GM18505 (cell line): ENCODE measurements around the gene FGD3.
"Not testable (repeated sequence)": the region's sequence is repeated elsewhere in the genome, so short reads cannot be mapped to it uniquely, and the experiment has no call there.

Experiments
- ATAC-seq: cut with Tn5 transposase; IDR thresholded peaks from one replicate; pipeline ENCODE4 v1.9.1; 2021; ENCODE audit not compliant: unreplicated experiment
- POLR2A ChIP-seq: IDR thresholded peaks from 4 replicates; pipeline ENCODE4 v1.6.1; 2011; ENCODE audit warnings: borderline replicate concordance; ENCODE audit not compliant: insufficient read depth, insufficient read length; ENCODE audit errors: extremely low read depth

Gene FGD3, protein sequence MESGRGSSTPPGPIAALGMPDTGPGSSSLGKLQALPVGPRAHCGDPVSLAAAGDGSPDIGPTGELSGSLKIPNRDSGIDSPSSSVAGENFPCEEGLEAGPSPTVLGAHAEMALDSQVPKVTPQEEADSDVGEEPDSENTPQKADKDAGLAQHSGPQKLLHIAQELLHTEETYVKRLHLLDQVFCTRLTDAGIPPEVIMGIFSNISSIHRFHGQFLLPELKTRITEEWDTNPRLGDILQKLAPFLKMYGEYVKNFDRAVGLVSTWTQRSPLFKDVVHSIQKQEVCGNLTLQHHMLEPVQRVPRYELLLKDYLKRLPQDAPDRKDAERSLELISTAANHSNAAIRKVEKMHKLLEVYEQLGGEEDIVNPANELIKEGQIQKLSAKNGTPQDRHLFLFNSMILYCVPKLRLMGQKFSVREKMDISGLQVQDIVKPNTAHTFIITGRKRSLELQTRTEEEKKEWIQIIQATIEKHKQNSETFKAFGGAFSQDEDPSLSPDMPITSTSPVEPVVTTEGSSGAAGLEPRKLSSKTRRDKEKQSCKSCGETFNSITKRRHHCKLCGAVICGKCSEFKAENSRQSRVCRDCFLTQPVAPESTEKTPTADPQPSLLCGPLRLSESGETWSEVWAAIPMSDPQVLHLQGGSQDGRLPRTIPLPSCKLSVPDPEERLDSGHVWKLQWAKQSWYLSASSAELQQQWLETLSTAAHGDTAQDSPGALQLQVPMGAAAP

DNA sequence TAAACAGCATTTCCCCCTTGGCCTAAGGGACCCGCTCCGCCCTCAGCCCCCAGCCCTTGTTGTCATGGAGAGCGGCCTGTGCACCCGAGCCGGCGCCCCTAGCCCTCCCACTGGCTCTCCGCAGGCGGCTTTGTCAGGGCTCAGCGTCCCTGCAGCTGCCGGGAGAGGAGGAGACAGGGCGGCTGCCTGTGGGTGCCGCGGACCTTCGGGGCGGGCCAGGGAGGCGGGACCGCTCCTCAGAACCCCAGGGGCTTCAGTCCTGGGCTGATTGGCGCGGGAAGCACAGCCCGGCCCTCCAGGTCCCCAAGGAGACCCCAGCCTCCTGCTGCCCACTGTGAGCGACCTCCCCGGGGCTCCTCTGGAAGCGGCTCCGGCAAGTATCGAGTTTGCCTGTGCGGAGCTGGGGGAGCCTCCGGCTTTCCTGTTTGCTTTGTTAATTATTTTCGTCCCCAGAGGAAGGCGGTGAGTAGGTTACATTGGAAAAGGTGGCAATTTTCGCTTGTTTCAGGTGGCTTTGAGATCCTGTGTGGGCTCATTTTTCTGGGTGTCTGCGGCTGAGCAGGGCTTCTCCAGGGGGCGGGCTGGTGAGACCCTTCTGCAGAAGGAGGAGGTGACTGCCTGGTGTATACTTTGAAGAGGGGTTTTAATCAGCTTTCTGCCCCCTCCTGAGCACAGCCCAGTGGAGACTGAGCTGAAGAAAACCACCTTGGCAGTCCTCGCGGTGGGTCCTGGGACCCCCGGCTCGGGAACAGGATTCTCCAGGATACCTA, at the start of gene FGD3:
Gene FGD3, plus strand, starts transcription at position 256 of the 770 bp plus-strand sequence. CDS start 28,734 bp downstream, outside the sequence.
- ATAC-seq: no peak
- no peak for TF ChIP-seq POLR2A

DNA sequence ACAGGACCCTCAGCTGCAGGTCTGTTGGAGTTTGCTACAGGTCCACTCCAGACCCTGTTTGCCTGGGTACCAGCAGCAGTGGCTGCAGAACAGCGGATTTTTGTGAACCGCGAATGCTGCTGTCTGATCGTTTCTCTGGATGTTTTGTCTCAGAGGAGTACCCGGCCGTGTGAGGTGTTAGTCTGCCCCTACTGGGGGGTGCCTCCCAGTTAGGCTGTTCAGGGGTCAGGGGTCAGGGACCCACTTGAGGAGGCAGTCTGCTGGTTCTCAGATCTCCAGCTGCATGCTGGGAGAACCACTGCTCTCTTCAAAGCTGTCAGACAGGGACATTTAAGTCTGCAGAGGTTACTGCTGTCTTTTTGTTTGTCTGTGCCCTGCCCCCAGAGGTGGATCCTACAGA, 42.2 kb upstream of the FGD3 start:
- not testable (repeated sequence) for ATAC-seq

DNA sequence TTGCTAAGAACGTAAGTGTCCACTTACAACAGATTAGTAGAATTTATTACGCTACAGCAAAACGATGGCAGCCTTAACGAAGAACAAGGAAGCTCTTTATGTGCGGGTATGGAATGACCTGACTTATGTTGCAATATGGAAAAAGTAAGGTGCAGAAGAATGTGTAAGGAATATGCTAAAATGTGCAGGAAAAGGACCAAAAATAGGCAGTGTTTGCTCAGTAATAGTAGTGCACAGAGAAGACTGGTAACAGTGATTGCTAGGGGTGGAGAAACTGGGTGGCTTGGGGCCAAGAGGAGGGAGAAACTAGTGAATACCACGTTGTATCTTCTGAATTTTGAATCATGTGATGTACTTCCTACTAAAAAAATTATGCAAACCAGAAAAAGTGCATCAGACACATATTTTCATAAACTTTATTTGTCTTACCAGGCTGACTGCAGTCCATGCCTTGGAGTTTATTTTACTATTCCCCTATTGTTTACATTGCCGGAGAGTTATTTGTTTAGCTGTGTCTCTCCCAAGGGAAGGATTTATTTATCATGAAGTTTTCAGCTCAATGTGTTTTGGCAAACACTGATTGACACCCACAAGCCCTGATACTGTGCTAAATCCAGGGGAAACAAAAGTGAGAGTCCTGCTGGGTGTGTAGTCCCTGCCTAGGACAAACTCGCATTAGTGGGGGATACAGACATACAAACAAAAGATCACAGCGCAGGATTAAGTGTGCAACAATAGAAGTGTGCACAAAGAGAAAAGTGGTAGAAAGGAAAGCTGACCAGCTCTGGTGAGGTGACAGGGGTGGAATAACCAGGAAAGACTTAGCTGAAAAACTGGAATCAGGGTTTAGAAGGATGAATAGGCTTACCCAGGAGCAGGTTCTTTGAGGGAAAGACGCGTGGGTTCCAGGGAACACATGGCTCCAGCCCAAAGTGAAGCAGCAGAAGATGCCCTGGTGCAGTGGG, 35.5 kb upstream of the FGD3 start:
- no peak for ATAC-seq
- no peak for TF ChIP-seq POLR2A

DNA sequence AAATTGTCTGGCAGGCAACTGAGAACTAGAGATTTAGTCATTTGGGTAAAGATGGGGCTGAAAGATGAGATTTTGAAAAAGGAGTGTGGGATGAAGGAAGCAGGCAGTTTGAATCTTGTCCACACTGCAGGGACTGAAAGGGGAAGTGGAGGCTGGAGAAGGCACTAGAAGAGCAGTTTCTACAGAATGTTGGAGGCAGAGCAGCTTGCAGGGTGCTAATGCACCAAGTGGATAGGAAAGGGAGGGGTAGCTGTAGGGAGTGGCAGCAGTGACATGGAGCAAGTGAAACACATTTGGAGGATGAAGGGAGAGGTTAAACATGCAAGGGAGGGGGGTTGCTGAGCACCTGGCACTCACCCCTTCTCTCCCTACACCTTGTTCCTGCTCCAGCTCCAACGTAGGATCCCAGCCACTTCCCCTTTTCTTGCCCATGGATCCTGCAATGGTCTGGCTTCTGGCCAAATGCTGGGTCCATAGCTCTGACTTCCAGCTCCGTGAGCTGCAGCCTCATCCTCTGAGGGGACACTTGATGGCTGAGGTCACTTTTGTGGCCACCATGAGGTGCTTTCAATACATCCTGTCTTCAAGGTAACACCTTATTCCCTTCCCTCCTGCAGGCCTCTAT, 30.0 kb upstream of the FGD3 start:
- ATAC-seq: no peak
- no peak for TF ChIP-seq POLR2A

DNA sequence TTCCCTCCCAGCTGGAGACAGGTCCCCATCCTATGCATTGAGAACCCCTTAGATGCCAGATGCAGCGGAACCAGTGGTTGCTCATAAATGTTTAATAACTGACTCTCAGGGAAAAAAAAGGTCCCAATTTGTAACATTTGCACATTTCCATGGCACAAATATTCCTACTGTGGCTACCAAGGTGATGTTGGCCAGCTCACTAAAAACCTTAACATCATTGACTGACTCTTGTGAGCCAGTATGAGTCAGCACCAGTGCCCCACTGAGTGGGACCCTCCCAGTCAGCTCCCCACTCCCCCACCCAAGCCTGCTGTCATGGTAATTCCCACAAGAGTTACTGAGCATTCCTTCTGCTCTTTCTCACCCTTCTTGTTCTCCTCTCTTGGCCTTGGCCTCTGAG, 26.9 kb upstream of the FGD3 start:
- no peak for ATAC-seq
- no peak for TF ChIP-seq POLR2A

DNA sequence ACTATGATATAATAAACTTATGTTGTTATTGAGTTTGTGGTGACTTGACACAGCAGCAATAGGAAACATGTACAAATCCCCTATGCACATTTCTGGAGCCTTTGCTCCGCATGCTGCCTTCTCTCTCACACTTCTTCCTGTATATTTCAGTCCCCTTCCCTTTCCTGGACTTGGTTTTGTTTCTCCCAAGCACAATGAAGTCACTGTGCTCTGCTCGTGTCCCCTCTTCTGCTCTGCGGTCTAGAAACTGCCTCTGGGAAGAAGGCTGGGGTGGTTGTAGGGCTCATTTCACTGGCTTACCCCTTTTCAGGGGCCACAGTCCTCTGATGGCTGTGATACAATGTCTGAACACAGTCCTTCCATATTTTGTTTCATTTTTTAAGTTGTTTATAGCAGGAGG, 15.7 kb upstream of the FGD3 start:
- ATAC-seq: no peak
- no peak for TF ChIP-seq POLR2A

DNA sequence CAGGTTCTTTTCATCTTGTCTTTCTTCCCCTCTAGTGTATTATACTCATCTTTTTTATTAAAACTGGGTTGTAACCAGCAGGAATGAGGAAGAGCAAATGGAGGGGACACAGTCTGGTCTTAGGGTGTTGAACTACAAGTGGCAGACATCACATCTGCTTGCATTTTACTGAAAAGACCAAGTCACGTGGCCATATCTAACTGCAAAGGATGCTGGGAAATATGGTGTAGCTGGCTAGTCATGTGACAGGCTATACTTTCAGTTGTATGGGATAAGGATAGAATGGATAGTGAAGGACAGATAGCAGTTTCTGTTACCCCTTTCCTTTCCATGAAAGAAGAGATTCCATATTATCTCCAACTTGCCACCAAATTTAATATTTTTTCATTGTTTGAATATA, 13.0 kb upstream of the FGD3 start:
- no peak for ATAC-seq
- TF ChIP-seq POLR2A: no peak

DNA sequence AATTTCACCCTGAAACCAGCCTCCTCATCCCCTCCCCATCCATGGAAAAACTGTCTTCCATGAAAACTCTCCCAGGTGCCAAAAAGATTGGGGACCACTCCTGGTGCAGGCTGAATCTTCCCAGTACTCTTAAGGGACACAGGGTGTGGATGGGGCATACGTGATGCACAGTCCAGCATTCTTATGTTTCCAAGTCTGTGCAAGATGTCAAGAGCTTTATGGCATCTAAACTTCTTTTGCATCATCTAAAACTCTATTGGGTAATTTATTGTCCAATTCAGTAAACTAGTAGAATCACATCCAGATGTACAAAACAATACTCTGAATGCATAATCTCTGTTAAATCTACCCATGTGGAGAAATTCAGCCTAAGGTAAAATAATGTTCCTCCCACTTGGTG, 9.3 kb upstream of the FGD3 start:
- no peak for ATAC-seq

DNA sequence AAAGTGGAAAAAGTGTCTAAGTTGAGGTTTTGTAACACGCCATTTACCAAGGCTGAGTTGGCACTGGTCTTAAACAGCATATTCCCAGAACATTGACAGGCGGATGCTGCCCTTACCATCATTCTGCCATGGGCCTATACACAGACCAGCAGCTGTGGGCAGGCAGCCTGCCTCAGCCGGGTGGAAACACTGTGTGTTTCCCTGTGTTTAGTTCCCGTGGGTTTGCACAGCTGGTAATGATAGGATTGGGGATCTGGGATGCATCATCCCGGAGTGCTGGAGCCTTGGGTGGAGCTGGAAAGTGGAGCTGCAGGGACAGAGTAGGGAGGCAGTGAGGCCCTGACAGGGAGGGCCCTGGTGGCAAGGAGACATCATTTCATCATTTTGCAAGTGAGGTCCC, 5.5 kb upstream of the FGD3 start:
- no peak for ATAC-seq

More for the DNA sequence above, 9.3 kb upstream of the FGD3 start:
- no peak for TF ChIP-seq POLR2A

DNA sequence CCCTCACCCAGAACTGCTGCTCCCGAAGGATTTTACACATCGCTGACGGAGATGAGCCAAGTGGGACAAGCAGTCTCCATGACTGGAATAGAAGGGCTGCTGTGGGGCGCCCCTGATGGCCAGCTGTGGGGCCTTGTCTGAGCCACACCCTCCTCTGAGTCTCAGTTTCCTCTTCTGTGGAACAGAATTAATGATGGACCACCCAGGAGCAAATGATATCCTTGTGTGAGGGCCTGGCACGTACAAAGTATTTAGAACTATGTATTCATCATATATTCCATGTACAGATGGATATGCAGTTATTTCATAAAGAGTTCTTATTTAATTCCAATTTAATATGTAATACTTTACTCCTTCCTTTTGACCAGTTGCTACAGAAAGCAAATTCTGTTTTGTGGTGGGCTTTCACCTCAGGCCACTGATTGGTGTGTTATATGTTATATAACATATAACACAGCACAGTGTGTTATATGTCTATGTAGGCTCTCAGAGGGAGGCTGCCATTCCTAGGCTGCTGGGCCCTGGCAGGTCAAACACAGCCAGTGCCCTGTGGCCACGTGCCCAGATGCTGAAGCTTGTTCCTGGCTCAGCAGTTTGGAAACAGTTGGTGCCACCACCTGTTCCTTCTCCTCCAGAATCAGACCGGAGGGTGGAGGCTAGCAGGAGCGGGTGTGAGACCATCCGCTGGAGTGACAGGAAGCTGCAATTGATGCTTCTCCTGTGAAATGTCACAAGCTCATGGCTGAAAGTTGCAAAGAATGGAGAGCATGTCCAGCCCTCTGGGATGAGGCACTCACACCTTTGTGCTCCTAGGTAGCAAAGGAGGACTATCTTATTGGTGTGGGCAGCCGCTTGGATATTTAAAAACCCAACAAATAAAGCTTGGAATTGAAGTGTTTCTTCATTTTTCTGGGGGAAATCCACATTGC, 4.4 kb upstream of the FGD3 start:
- no peak for ATAC-seq
- TF ChIP-seq POLR2A: no peak

More for the DNA sequence above, 5.5 kb upstream of the FGD3 start:
- no peak for TF ChIP-seq POLR2A

DNA sequence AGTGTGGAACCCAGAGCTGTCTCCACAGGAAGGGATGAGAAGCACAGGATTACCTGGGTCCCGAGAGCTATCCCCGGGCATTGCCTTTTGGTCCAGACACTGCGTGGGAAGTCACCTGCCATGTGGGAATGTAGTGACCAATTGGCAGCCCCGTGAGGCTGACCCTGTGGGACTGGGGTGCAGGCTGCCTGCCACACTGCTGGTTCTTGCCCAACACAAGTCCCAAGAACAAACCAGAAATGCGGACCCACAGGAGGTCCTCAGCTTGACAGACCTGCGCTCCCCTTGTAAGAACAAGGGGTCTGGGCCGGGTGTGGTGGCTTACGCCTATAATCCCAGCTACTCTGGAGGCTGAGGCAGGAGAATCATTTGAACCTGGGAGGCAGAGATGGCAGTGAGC, 2.4 kb upstream of the FGD3 start:
- no peak for TF ChIP-seq POLR2A
- no peak for ATAC-seq

DNA sequence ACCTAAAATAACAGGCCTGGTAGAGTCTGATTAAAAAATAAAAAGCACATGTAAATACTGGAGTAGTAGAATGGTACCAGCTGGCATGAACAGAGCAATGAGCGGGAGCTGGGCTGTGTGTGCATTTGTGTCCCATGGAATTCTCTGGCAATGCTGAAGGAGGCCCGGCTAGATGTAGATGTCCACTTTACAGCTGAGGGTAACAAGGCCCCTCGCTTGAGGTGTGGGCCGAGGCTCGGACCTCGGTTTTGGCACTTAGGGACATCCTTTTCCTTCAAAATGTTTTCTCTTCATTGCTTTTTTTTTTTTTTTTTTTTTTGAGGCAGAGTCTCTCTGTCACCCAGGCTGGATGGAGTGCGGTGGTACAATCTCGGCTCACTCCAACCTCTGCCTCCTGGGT, 1.5 kb upstream of the FGD3 start:
- TF ChIP-seq POLR2A: no peak
- no peak for ATAC-seq

DNA sequence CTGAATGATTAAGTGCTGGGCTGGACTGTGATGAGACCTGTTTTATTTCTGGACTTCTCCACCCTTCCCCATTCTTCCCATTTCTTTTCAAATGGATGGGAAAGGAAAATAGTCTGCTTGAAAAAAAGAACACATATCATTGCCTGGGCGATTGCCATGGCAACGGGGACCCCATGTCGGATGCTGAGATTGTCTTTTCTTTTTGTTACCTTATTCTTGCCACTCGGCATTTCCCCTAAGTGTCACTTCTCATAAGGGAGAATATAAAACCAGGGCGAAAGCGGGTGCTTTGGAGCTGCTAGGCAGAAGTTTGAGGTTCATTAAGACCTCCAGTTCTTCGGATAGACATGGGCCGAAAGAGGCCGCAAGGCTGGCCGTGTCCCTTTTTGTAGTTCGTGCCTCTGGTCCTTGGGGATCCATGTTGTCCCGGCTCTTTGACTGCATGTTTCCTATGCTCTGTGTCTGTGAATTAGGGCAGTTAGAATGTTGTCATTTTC, 763 bp downstream of the FGD3 start:
- ATAC-seq: no peak
- no peak for TF ChIP-seq POLR2A
